ENCODE results near the gene EXOC4.
"Not testable (repeated sequence)": the region's sequence is repeated elsewhere in the genome, so short reads cannot be mapped to it uniquely, and the experiment has no call there.

EXOC4 gene

GRCh38 chr7:133252858-133253518 is at the start of gene EXOC4:
EXOC4 (plus strand) TSS chr7:133253078.
- Mint-ChIP-seq H3K36me3 (no peaks in the 10 kb centered on the region), H3K27ac (peak within 1 kb of the TSS; percentile 94), H3K4me3 (peak within 1 kb of the TSS; percentile 78), H3K4me1 (peaks cover 27% of the 10 kb centered on the region), H3K9me3 (no peaks in the 10 kb centered on the region)
- peak; percentile 73 to 93 for DNase-seq (ENCODE audit: low spot score in 2 of 2)
- peak; percentile 99 for ATAC-seq

- Mint-ChIP-seq H3K9me3 (no peaks in the 10 kb centered on the region), H3K27ac (no peak overlapping the region), H3K36me3 (no peaks in the 10 kb centered on the region), H3K4me1 (no peaks in the 10 kb centered on the region), H3K4me3 (no peak overlapping the region)
- no peak for ATAC-seq
- no peak for DNase-seq (ENCODE audit: low spot score in 2 of 2)
These were observed 49.4 kb upstream of the EXOC4 start for GRCh38 chr7:133203490-133203889.

GRCh38 chr7:133207687-133208086 is 45.2 kb upstream of the EXOC4 start:
- ATAC-seq (no peak), DNase-seq (ENCODE audit: low spot score in 2 of 2) (no peak)
- Mint-ChIP-seq H3K27ac (no peak overlapping the region), H3K4me1 (no peaks in the 10 kb centered on the region), H3K9me3 (no peaks in the 10 kb centered on the region), H3K4me3 (no peak overlapping the region), H3K36me3 (no peaks in the 10 kb centered on the region)

DNA sequence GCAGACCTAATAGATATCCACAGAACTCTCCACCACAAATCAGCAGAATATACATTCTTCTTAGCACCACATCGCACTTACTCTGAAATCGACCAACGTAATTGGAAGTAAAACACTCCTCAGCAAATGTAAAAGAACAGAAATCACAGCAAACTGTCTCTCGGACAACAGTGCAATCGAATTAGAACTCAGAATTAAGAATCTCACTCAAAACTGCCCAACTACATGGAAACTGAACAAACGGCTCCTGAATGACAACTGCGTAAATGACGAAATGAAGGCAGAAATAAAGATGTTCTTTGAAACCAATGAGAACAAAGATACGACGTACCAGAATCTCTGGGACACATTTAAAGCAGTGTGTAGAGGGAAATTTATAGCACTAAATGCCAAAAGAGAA is 42.1 kb upstream of the EXOC4 start:
- H3K36me3 Mint-ChIP-seq; DNase-seq (ENCODE audit: low spot score in 2 of 2); H3K4me3 Mint-ChIP-seq; H3K4me1 Mint-ChIP-seq; H3K9me3 Mint-ChIP-seq; ATAC-seq; H3K27ac Mint-ChIP-seq: not testable (repeated sequence)

GRCh38 chr7:133213772-133214171 is 39.1 kb upstream of the EXOC4 start:
- not testable (repeated sequence) for H3K4me3 Mint-ChIP-seq; DNase-seq (ENCODE audit: low spot score in 2 of 2); H3K4me1 Mint-ChIP-seq; ATAC-seq; H3K36me3 Mint-ChIP-seq; H3K9me3 Mint-ChIP-seq; H3K27ac Mint-ChIP-seq

- Mint-ChIP-seq H3K4me3 (no peak overlapping the region), H3K4me1 (no peaks in the 10 kb centered on the region), H3K36me3 (no peaks in the 10 kb centered on the region), H3K9me3 (no peaks in the 10 kb centered on the region), H3K27ac (no peak overlapping the region)
- ATAC-seq = no peak
- DNase-seq (ENCODE audit: low spot score in 2 of 2) = no peak
These were observed 35.1 kb upstream of the EXOC4 start for GRCh38 chr7:133217773-133218172.

- DNase-seq (ENCODE audit: low spot score in 2 of 2) = peak; percentile 22 to 73
- Mint-ChIP-seq H3K4me1 (no peaks in the 10 kb centered on the region), H3K36me3 (no peaks in the 10 kb centered on the region), H3K9me3 (no peaks in the 10 kb centered on the region), H3K27ac (no peak overlapping the region), H3K4me3 (no peak overlapping the region)
- peak; percentile 42 for ATAC-seq
These were observed 22.2 kb upstream of the EXOC4 start for GRCh38 chr7:133230591-133231194.

- Mint-ChIP-seq H3K9me3 (no peaks in the 10 kb centered on the region), H3K4me1 (no peaks in the 10 kb centered on the region), H3K36me3 (no peaks in the 10 kb centered on the region), H3K27ac (no peak overlapping the region), H3K4me3 (no peak overlapping the region)
- ATAC-seq (no peak), DNase-seq (ENCODE audit: low spot score in 2 of 2) (no peak)
These were observed 19.7 kb upstream of the EXOC4 start for GRCh38 chr7:133233142-133233541.

- no peaks in the 10 kb centered on the region for H3K4me1 Mint-ChIP-seq
- DNase-seq (ENCODE audit: low spot score in 2 of 2) = no peak
- no peaks in the 10 kb centered on the region for H3K9me3 Mint-ChIP-seq
- no peak overlapping the region for H3K27ac Mint-ChIP-seq
- no peak overlapping the region for H3K4me3 Mint-ChIP-seq
- no peaks in the 10 kb centered on the region for H3K36me3 Mint-ChIP-seq
- ATAC-seq = no peak
These were observed 17.7 kb upstream of the EXOC4 start for GRCh38 chr7:133234961-133235875.

GRCh38 chr7:133237545-133237944 is 15.3 kb upstream of the EXOC4 start:
- DNase-seq (ENCODE audit: low spot score in 2 of 2) = no peak
- no peak overlapping the region for H3K27ac Mint-ChIP-seq
- H3K4me1 Mint-ChIP-seq = no peaks in the 10 kb centered on the region
- no peaks in the 10 kb centered on the region for H3K36me3 Mint-ChIP-seq
- H3K9me3 Mint-ChIP-seq = no peaks in the 10 kb centered on the region
- no peak for ATAC-seq
- no peak overlapping the region for H3K4me3 Mint-ChIP-seq

DNA sequence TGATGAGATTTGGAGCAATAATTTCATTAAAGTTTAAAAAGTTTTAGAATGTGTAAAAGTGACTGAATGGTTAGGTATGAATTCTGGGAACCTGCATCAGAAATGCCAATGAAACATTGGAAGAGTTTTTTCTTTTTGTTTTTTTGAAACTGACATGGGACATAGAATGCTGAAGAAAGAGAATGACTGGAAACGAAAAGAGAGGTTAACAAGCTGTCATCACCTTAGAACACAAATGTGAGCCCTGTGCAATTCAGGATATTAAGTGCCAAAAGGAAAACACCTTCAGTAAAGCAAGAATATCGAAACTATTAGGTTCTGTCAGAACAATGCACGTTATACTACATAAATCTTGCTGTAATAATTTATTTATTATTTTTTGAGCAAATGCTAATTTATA is 12.6 kb upstream of the EXOC4 start:
- Mint-ChIP-seq H3K9me3 (no peaks in the 10 kb centered on the region), H3K27ac (no peak overlapping the region), H3K36me3 (no peaks in the 10 kb centered on the region), H3K4me1 (no peaks in the 10 kb centered on the region), H3K4me3 (no peak overlapping the region)
- ATAC-seq = no peak
- DNase-seq (ENCODE audit: low spot score in 2 of 2) = no peak

DNA sequence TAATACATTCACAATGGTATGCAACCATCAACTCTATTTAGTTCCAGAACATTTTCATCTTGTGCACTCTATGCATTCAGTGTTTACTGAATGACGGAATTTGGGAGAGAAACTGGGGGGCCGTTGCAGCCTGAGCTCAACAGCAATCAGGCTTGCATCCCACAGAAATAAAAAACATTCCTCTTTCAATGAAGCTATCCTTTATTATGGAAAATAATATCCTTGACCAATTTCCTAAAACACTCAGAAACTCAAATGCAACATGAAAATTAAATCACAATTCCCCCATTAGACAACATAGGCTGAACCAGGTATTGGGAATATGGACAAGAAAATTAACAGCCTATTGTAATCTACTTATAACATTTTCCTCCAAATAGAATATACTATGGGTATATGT is 6.3 kb upstream of the EXOC4 start:
- Mint-ChIP-seq H3K9me3 (no peaks in the 10 kb centered on the region), H3K4me1 (no peaks in the 10 kb centered on the region), H3K36me3 (no peaks in the 10 kb centered on the region), H3K4me3 (no peak overlapping the region), H3K27ac (no peak overlapping the region)
- no peak for DNase-seq (ENCODE audit: low spot score in 2 of 2)
- no peak for ATAC-seq

DNA sequence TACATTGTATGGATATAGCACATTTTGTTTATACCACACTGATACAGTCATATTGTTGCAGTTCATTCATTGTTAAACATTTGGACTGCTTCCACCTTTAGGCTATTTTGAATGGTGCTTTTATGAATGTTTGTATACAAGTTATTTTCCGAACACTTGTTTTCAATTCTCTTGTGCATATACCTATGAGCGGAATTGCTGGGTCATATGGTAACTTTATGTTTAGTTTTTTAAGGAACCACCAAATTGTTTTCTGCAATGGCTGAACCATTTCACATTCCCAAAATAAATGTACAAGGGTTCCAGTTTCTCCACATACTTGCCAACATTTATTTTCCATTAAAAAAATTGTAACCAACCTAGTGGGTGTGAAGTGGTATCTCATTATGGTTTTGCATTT is 4.0 kb upstream of the EXOC4 start:
- DNase-seq (ENCODE audit: low spot score in 2 of 2) = no peak
- H3K27ac Mint-ChIP-seq = no peak overlapping the region
- no peaks in the 10 kb centered on the region for H3K36me3 Mint-ChIP-seq
- ATAC-seq = no peak
- no peaks in the 10 kb centered on the region for H3K9me3 Mint-ChIP-seq
- H3K4me1 Mint-ChIP-seq = peaks cover under 1% of the 10 kb centered on the region
- no peak overlapping the region for H3K4me3 Mint-ChIP-seq

GRCh38 chr7:133252506-133252857 is 396 bp upstream of the EXOC4 start:
- Mint-ChIP-seq H3K4me3 (peak overlapping the region; percentile 78), H3K9me3 (no peaks in the 10 kb centered on the region), H3K27ac (peak overlapping the region; percentile 94), H3K36me3 (no peaks in the 10 kb centered on the region), H3K4me1 (peaks cover 26% of the 10 kb centered on the region)
- DNase-seq (ENCODE audit: low spot score in 2 of 2) = no peak
- no peak for ATAC-seq

DNA sequence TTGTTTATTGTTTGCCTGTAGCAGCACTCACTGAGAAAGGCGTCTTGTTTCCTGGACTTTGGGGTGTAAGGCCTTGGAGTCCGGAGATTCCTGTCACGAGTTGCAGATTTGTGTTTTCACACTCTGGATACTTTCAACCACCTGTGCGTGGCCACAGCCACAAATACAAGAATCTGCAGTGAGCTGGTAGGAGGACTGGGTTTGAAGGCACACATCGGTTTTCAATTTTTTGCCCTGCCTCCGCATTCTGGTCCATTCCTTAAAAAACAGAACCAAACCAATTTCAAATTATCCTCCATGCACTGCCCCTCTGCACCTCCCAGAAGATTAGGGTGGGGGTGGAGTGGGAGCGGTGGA is 619 bp downstream of the EXOC4 start:
- Mint-ChIP-seq H3K36me3 (no peaks in the 10 kb centered on the region), H3K9me3 (no peaks in the 10 kb centered on the region), H3K4me3 (peak overlapping the region; percentile 78), H3K27ac (peak overlapping the region; percentile 94), H3K4me1 (peaks cover 31% of the 10 kb centered on the region)
- no peak for DNase-seq (ENCODE audit: low spot score in 2 of 2)
- ATAC-seq = no peak

DNA sequence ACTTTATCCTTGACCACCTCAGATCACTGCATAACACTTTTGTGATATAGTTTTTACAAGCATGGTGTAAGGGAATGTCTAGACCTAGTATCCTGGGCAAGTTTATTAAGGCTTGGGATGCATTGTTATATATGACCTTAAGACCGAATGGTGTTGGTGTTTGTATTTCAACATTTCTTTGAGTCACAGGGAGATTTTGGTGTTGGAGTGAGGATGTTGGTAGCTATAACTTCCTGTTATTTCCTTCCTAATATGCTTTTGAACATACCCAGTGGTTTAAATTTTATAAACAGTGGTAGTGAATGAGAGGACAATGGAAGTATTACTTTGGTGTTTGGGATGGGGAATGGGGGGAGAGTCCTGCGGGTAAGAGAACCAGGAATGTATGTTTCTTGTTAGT is 2.6 kb downstream of the EXOC4 start:
- no peaks in the 10 kb centered on the region for H3K9me3 Mint-ChIP-seq
- no peaks in the 10 kb centered on the region for H3K36me3 Mint-ChIP-seq
- peak overlapping the region; percentile 13 for H3K4me3 Mint-ChIP-seq
- DNase-seq (ENCODE audit: low spot score in 2 of 2) (no peak), ATAC-seq (no peak)
- H3K27ac Mint-ChIP-seq = no peak overlapping the region
- H3K4me1 Mint-ChIP-seq = peaks cover 32% of the 10 kb centered on the region

Measured in stimulated activated effector memory CD8-positive, alpha-beta T cell treated with anti-CD3 and anti-CD28 coated beads, Interleukin-12 subunit alpha, Interleukin-12 subunit beta, amount 100 ng/mL, for 72 hours (primary cell).